ENCODE results near the gene CAMK4. TPM values are rescaled to one million over a fixed set of nuclear protein-coding genes. Genes with fewer than 3 reads are reported as not detected.

Gene CAMK4
- total RNA-seq, 1 experiment from 2014 or later, result 10.2 TPM

GRCh38 chr5:111480346-111480745 is 256.2 kb downstream of the CAMK4 start:
- Histone ChIP-seq H3K4me1 (ENCODE audit: control insufficient read depth in 1 of 2, insufficient read depth in 2 of 2, low read length in 2 of 2) (no peaks in the 10 kb centered on the region), H4K20me1 (ENCODE audit: insufficient read depth) (no peaks in the 10 kb centered on the region), H3K9ac (ENCODE audit: low read length) (no peak overlapping the region), H3K36me3 (ENCODE audit: control insufficient read depth in 1 of 2, insufficient read depth in 2 of 2, low read length in 2 of 2) (no peaks in the 10 kb centered on the region), H3K27me3 (ENCODE audit: insufficient read depth, low read length) (no peaks in the 10 kb centered on the region), H3K4me3 (replicated peaks in 1 of 2; ENCODE audit: low read depth in 1 of 2, low read length in 2 of 2) (no peak overlapping the region), H2AFZ (ENCODE audit: low read depth, low read length, poor library complexity, severe bottlenecking) (no peak overlapping the region), H3K9me3 (ENCODE audit: control insufficient read depth in 1 of 2, insufficient read depth in 1 of 2, low read depth in 1 of 2, low read length in 2 of 2) (no peaks in the 10 kb centered on the region), H3K27ac (ENCODE audit: low read depth, low read length) (no peak overlapping the region), H3K9me2 (ENCODE audit: insufficient read depth) (no peaks in the 10 kb centered on the region), H3K4me2 (ENCODE audit: low read length) (no peak overlapping the region), H3K79me2 (ENCODE audit: insufficient read depth, low read length) (no peaks in the 10 kb centered on the region)
- RAD21 ChIA-PET (ENCODE audit: low non-redundant PET in 1 of 2, low total read pairs in 2 of 2, uncharacterized antibody in 2 of 2, unreplicated experiment in 2 of 2), result no interaction called here
- TF ChIP-seq ELF1 (IDR thresholded peaks at IDR 0.05; ENCODE audit: borderline replicate concordance, low read depth) (no peak), REST (IDR thresholded peaks at IDR 0.05; ENCODE audit: low read depth) (no peak), POLR2AphosphoS5 (IDR thresholded peaks at IDR 0.05; ENCODE audit: low read depth, low read length) (no peak), SP1 (IDR thresholded peaks at IDR 0.05; ENCODE audit: low read depth) (no peak), POLR2A (IDR thresholded peaks at IDR 0.05; ENCODE audit: borderline replicate concordance, extremely low read depth, insufficient read depth, insufficient read length) (no peak), YY1 (IDR thresholded peaks at IDR 0.05; ENCODE audit: extremely low read depth, insufficient replicate concordance, low read depth, low read length) (no peak), TCF7L2 (IDR thresholded peaks at IDR 0.05; ENCODE audit: borderline replicate concordance, extremely low read depth, insufficient read depth, insufficient read length) (no peak), CEBPB (IDR thresholded peaks at IDR 0.05; ENCODE audit: low read depth) (no peak), CBX3 (IDR thresholded peaks at IDR 0.05; ENCODE audit: low read depth) (no peak), SRF (IDR thresholded peaks at IDR 0.05; ENCODE audit: low read depth) (no peak), EGR1 (IDR thresholded peaks at IDR 0.05; ENCODE audit: low read depth) (no peak), SIN3A (IDR thresholded peaks at IDR 0.05; ENCODE audit: low read depth) (no peak), ZNF274 (IDR thresholded peaks at IDR 0.05; ENCODE audit: low read depth, low read length) (no peak), JUND (IDR thresholded peaks at IDR 0.05) (no peak), ZFX (IDR thresholded peaks at IDR 0.05) (no peak), EZH2phosphoT487 (IDR thresholded peaks at IDR 0.05; ENCODE audit: borderline replicate concordance) (no peak), RAD21 (IDR thresholded peaks at IDR 0.05; ENCODE audit: low read depth) (no peak), FOSL1 (IDR thresholded peaks at IDR 0.05; ENCODE audit: low read depth) (no peak)
- TF ChIP-seq, protein P1, sequence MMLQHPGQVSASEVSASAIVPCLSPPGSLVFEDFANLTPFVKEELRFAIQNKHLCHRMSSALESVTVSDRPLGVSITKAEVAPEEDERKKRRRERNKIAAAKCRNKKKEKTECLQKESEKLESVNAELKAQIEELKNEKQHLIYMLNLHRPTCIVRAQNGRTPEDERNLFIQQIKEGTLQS (IDR thresholded peaks at IDR 0.05), result no peak
- TF ChIP-seq, protein P2, sequence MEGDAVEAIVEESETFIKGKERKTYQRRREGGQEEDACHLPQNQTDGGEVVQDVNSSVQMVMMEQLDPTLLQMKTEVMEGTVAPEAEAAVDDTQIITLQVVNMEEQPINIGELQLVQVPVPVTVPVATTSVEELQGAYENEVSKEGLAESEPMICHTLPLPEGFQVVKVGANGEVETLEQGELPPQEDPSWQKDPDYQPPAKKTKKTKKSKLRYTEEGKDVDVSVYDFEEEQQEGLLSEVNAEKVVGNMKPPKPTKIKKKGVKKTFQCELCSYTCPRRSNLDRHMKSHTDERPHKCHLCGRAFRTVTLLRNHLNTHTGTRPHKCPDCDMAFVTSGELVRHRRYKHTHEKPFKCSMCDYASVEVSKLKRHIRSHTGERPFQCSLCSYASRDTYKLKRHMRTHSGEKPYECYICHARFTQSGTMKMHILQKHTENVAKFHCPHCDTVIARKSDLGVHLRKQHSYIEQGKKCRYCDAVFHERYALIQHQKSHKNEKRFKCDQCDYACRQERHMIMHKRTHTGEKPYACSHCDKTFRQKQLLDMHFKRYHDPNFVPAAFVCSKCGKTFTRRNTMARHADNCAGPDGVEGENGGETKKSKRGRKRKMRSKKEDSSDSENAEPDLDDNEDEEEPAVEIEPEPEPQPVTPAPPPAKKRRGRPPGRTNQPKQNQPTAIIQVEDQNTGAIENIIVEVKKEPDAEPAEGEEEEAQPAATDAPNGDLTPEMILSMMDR (IDR thresholded peaks at IDR 0.05 in 2 of 3, conservative IDR thresholded peaks at IDR 0.05 in 1 of 3; ENCODE audit: borderline replicate concordance in 1 of 3, insufficient read depth in 1 of 3, low read depth in 2 of 3, low read length in 2 of 3), result no peak
- no peak for DNase-seq (ENCODE audit: low read depth, low spot score)
- CTCF ChIA-PET, result no interaction called here
- BruUV-seq (replicated peaks), result no TSS peak
- POLR2A ChIA-PET, result no interaction called here
- no peak for ATAC-seq
- intact Hi-C loops (cut with micrococcal nuclease), result no loop called here

Data from HCT116 (cell line).